Gastrocnemius medialis (tissue), 4 donors: ENCODE measurements around the gene CLK2. TPM values are rescaled to one million over a fixed set of nuclear protein-coding genes. Genes with fewer than 3 reads are reported as not detected.
A peak's percentile ranks its signal among the peaks of the same experiment; 100 is the strongest.

Source experiments
- ATAC-seq, 2 donors: fragments of 150-250 bp; one replicate each; pipeline ENCODE4 v1.9.1; 2016
- DNase-seq, 2 donors: peaks; one replicate each; pipeline ENCODE4 v3.0.0-alpha.2; 2019
- H3K27ac ChIP-seq, 4 donors: fragments of 200-600 bp; sonication (generic); 1 replicate in 1 of 4; 2 replicates in 3 of 4; pipeline ENCODE4 v1.5.1; 2016 to 2018; ENCODE audit warnings: mild to moderate bottlenecking in 2 of 4, moderate library complexity in 1 of 4
- H3K27me3 ChIP-seq, 3 donors: fragments of 200-600 bp; sonication (generic) in 2 of 3; 1 replicate in 1 of 3; 2 replicates in 2 of 3; pipeline versions ENCODE4 v1.5.1 to v1.6.0; 2016 to 2019; ENCODE audit warnings: mild to moderate bottlenecking in 1 of 3, moderate library complexity in 1 of 3
- H3K36me3 ChIP-seq, 2 donors: fragments of 200-600 bp; sonication (generic) in 1 of 2; one replicate each; pipeline ENCODE4 v1.5.1; 2017 to 2018
- H3K4me1 ChIP-seq, 2 donors: fragments of 200-600 bp; sonication (generic) in 1 of 2; one replicate each; pipeline ENCODE4 v1.5.1; 2016 to 2017; ENCODE audit warnings: mild to moderate bottlenecking in 2 of 2
- H3K4me3 ChIP-seq, 4 donors: fragments of 200-600 bp; sonication (generic) in 3 of 4; 1 replicate in 1 of 4; 2 replicates in 3 of 4; pipeline ENCODE4 v1.5.1; 2016 to 2019; ENCODE audit warnings: mild to moderate bottlenecking in 2 of 4
- H3K9me3 ChIP-seq, 3 donors: fragments of 200-600 bp; sonication (generic) in 2 of 3; 1 replicate in 1 of 3; 2 replicates in 2 of 3; pipeline ENCODE4 v1.5.1; 2016 to 2019
- POLR2A ChIP-seq, 2 donors: fragments of 450-650 bp; IDR thresholded peaks; one replicate each; pipeline ENCODE4 v1.6.1; 2017; ENCODE audit warnings: antibody characterized with exemption in 2 of 2, mild to moderate bottlenecking in 2 of 2, moderate library complexity in 2 of 2
- in situ Hi-C, 4 donors: fragments of 200-750 bp; cut with MboI; loops; one replicate each; pipeline versions ENCODE4 v1.15.0 to v1.8.0; 2017; ENCODE audit warnings: low sequenced_read_pairs in 4 of 4
- intact Hi-C: fragments of 100-400 bp; cut with DNase I; formaldehyde crosslinking; loops from one replicate; pipeline ENCODE4 v1.15.1; 2023; ENCODE audit warnings: low total_unique reads
- total RNA-seq, 4 donors: library from RNA; depleted of rRNA; stranded (reverse); fragments of >200 nt; gene quantifications; one replicate each; pipeline versions ENCODE4 v1.1.0 to v1.2.3, GENCODE V29; 2016
- TF ChIP-seq, protein P1 (sequence below), 5 experiments: fragments of 450-650 bp in 3 of 5; fragments of 200-600 bp in 2 of 5; sonication (generic) in 2 of 5; IDR thresholded peaks in 4 of 5; conservative IDR thresholded peaks in 1 of 5; 1 replicate in 4 of 5; 2 replicates in 1 of 5; pipeline ENCODE4 v1.5.1; 2016 to 2019; ENCODE audit warnings: antibody characterized with exemption in 5 of 5, mild to moderate bottlenecking in 3 of 5, moderate library complexity in 3 of 5

CLK2 gene
- total RNA-seq, 4 donors from 2014 or later, result 7.1 to 13.1 (median 9.8) TPM

DNA sequence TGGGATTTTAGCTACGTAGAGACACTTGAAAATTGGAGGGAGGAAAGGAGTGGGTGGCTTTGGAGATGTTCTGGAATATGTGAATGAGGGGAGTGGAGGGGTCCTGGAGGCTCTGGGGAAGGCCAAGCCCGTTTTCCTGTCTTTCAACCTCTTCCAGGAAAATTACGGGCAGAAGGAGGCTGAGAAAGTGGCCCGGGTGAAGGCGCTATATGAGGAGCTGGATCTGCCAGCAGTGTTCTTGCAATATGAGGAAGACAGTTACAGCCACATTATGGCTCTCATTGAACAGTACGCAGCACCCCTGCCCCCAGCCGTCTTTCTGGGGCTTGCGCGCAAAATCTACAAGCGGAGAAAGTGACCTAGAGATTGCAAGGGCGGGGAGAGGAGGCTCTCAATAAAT is 46.9 kb upstream of the CLK2 start:
- peaks cover 16 to 35% of the 10 kb centered on the region in 2 donors for H3K4me1 ChIP-seq
- no peak for DNase-seq
- no peaks in the 10 kb centered on the region for H3K27me3 ChIP-seq
- H3K36me3 ChIP-seq, result peaks cover 0 to 11% of the 10 kb centered on the region in 2 donors
- H3K27ac ChIP-seq, result peak overlapping the region; percentile 82 to 96 (median 87)
- in situ Hi-C loops, result no loop called here
- peak overlapping the region; percentile 56 to 88 (median 72) for H3K4me3 ChIP-seq
- TF ChIP-seq, protein P1, sequence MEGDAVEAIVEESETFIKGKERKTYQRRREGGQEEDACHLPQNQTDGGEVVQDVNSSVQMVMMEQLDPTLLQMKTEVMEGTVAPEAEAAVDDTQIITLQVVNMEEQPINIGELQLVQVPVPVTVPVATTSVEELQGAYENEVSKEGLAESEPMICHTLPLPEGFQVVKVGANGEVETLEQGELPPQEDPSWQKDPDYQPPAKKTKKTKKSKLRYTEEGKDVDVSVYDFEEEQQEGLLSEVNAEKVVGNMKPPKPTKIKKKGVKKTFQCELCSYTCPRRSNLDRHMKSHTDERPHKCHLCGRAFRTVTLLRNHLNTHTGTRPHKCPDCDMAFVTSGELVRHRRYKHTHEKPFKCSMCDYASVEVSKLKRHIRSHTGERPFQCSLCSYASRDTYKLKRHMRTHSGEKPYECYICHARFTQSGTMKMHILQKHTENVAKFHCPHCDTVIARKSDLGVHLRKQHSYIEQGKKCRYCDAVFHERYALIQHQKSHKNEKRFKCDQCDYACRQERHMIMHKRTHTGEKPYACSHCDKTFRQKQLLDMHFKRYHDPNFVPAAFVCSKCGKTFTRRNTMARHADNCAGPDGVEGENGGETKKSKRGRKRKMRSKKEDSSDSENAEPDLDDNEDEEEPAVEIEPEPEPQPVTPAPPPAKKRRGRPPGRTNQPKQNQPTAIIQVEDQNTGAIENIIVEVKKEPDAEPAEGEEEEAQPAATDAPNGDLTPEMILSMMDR (IDR thresholded peaks at IDR 0.05 in 4 of 5, conservative IDR thresholded peaks at IDR 0.05 in 1 of 5), result no peak
- TF ChIP-seq POLR2A (IDR thresholded peaks at IDR 0.05), result no peak
- no peak for ATAC-seq
- intact Hi-C loops, result loop anchor here (5.0 kb wide), 2 partner anchors 272 to 537 kb away; partner anchors contain the start of genes GON4L and SYT11
- H3K9me3 ChIP-seq, result no peaks in the 10 kb centered on the region

DNA sequence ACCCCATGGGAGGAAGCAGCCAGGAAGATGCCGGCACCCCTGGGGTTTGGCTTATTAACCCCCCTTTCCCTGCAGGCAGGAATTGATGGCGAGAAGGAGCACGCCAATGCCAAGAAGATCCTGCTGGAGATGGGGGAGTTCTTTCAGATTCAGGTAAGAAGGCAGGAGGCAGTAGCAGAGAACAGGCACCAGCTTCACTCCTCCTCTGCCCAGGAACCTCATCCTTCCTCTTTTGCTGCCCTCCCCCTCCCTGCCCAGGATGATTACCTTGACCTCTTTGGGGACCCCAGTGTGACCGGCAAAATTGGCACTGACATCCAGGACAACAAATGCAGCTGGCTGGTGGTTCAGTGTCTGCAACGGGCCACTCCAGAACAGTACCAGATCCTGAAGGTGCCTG is 46.2 kb upstream of the CLK2 start:
- DNase-seq, result no peak
- Histone ChIP-seq H3K27me3 (no peaks in the 10 kb centered on the region), H3K36me3 (peaks cover 0 to 16% of the 10 kb centered on the region in 2 donors), H3K9me3 (no peaks in the 10 kb centered on the region), H3K4me3 (no peak overlapping the region), H3K27ac (no peak overlapping the region), H3K4me1 (peaks cover 16 to 28% of the 10 kb centered on the region in 2 donors)
- in situ Hi-C loops, result loop anchor here in 3 of 4 donors (5.0 to 10.0 kb wide), 3 partner anchors 37 to 65 kb away; partner anchors contain the start of genes ENTREP3 (in 1 of the 3) and SCAMP3 (in 1 of the 3)
- intact Hi-C loops, result no loop called here
- ATAC-seq, result no peak
- TF ChIP-seq, protein P1 (IDR thresholded peaks at IDR 0.05 in 4 of 5, conservative IDR thresholded peaks at IDR 0.05 in 1 of 5), result no peak
- no peak for TF ChIP-seq POLR2A (IDR thresholded peaks at IDR 0.05)

DNA sequence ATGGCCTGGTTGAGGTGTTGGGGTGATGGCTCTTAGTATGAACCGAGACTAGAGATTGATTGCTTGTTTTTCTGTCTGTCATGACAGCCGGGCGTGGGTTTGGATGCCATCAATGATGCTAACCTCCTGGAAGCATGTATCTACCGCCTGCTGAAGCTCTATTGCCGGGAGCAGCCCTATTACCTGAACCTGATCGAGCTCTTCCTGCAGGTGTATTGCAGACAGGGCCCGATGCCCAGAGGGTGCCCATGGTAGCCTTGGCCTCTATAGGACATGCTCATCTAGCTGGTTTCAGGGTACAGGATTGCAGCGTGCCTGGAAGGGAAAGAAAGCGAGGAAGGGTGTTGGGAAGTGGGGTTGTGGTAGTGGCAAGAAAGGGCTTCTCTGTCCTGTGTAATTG is 44.8 kb upstream of the CLK2 start:
- in situ Hi-C loops (loop anchor here in 3 of 4 donors (5.0 to 10.0 kb wide), 3 partner anchors 36 to 63 kb away; partner anchors contain the start of genes ENTREP3 (in 1 of the 3) and SCAMP3 (in 1 of the 3)), intact Hi-C loops (no loop called here)
- ATAC-seq, result no peak
- Histone ChIP-seq H3K4me1 (peaks cover 16 to 27% of the 10 kb centered on the region in 2 donors), H3K9me3 (no peaks in the 10 kb centered on the region), H3K4me3 (no peak overlapping the region), H3K27ac (no peak overlapping the region), H3K36me3 (peaks cover 0 to 16% of the 10 kb centered on the region in 2 donors), H3K27me3 (no peaks in the 10 kb centered on the region)
- no peak for DNase-seq
- no peak for TF ChIP-seq POLR2A (IDR thresholded peaks at IDR 0.05)
- TF ChIP-seq, protein P1 (IDR thresholded peaks at IDR 0.05 in 4 of 5, conservative IDR thresholded peaks at IDR 0.05 in 1 of 5), result no peak

DNA sequence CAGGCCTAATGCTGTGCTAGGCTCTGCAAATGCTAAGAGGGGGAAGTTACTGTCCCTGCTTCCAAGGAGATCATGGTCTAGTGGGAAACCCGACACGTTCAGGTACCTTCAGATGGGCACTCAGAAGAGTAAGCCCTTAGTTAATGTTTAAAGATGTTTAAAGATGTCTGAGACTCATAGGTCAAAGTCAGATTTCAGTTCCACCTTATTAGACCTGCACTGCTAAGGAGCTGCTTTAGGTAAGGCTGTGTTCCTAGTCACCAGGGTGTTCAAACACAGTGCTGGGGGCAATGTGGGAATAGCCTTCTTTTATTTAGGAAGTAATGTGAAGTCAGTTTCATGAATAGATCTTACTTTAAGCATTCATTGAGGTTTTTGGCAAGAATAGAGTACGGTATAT is 43.6 kb upstream of the CLK2 start:
- intact Hi-C loops (no loop called here), in situ Hi-C loops (loop anchor here in 3 of 4 donors (5.0 to 10.0 kb wide), 3 partner anchors 35 to 62 kb away; partner anchors contain the start of genes ENTREP3 (in 1 of the 3) and SCAMP3 (in 1 of the 3))
- Histone ChIP-seq H3K27me3 (no peaks in the 10 kb centered on the region), H3K4me1 (peaks cover 9 to 15% of the 10 kb centered on the region in 2 donors), H3K4me3 (no peak overlapping the region), H3K9me3 (no peaks in the 10 kb centered on the region), H3K27ac (no peak overlapping the region), H3K36me3 (peaks cover 0 to 22% of the 10 kb centered on the region in 2 donors)
- DNase-seq (no peak), ATAC-seq (no peak)
- TF ChIP-seq, protein P1 (IDR thresholded peaks at IDR 0.05 in 4 of 5, conservative IDR thresholded peaks at IDR 0.05 in 1 of 5), result no peak
- no peak for TF ChIP-seq POLR2A (IDR thresholded peaks at IDR 0.05)
